IMR-90 (cell line): Measurements from ENCODE around the gene E2F3. TPM values are rescaled to one million over a fixed set of nuclear protein-coding genes. Genes with fewer than 3 reads are reported as not detected.
"Not testable (repeated sequence)": the region's sequence is repeated elsewhere in the genome, so short reads cannot be mapped to it uniquely, and the experiment has no call there.

Experiments
- ATAC-seq: fragments of 200-7000 bp; cut with Tn5 transposase; 2 replicates; pipeline ENCODE4 v1.9.1; 2020; ENCODE audit warnings: low read depth, mild to moderate bottlenecking, moderate library complexity
- BruUV-seq: library from RNA; stranded (reverse); fragments of 400-500 nt; replicated peaks from 2 replicates; lab custom pipeline; 2021; lab: Mats Ljungman, UMichigan
- CTCF ChIA-PET: fragments of 300-600 bp; formaldehyde crosslinking; extraction: SDS; loops from one replicate; lab custom pipeline; 2021; ENCODE audit warnings: antibody characterized with exemption; lab: Yijun Ruan, JAX
- POLR2A ChIA-PET: fragments of 300-600 bp; sonication (Branson Sonifier 250); formaldehyde crosslinking; loops from one replicate; lab custom pipeline; 2022; ENCODE audit warnings: antibody characterized with exemption; ENCODE audit not compliant: unreplicated experiment; lab: Charles Lee
- DNase-seq: peaks from one replicate; pipeline ENCODE4 v3.0.0; 2013
- H2AFZ ChIP-seq: replicated peaks from 2 replicates; pipeline ENCODE3; 2013; ENCODE audit warnings: low read length, mild to moderate bottlenecking; ENCODE audit not compliant: poor library complexity
- H2AK5ac ChIP-seq: 2 replicates; pipeline ENCODE4 v1.6.1; 2013; ENCODE audit warnings: low read depth, low read length, inconsistent platforms
- H2AK9ac ChIP-seq: replicated peaks from 2 replicates; pipeline ENCODE3; 2013; ENCODE audit warnings: mild to moderate bottlenecking, low read depth, low read length, moderate library complexity; ENCODE audit not compliant: poor library complexity
- H2BK120ac ChIP-seq: 2 replicates; pipeline ENCODE4 v1.6.1; 2013; ENCODE audit warnings: low read depth, low read length, inconsistent platforms
- H2BK15ac ChIP-seq: 3 replicates; pipeline ENCODE4 v1.6.1; 2013; ENCODE audit warnings: low read depth, low read length, inconsistent platforms
- H2BK20ac ChIP-seq: 2 replicates; pipeline ENCODE4 v1.6.1; 2013; ENCODE audit warnings: low read depth, mild to moderate bottlenecking, inconsistent platforms, low read length, moderate library complexity
- H2BK5ac ChIP-seq: 2 replicates; pipeline ENCODE4 v1.6.1; 2013; ENCODE audit warnings: mild to moderate bottlenecking, low read depth, low read length, inconsistent platforms; ENCODE audit not compliant: poor library complexity, severe bottlenecking
- H3K14ac ChIP-seq: replicated peaks from 2 replicates; pipeline ENCODE4 v1.6.1; 2013; ENCODE audit warnings: low read depth, low read length, inconsistent platforms
- H3K18ac ChIP-seq: 2 replicates; pipeline ENCODE4 v1.6.1; 2013; ENCODE audit warnings: low read depth, low read length, control low read depth
- H3K23ac ChIP-seq: 2 replicates; pipeline ENCODE4 v1.6.1; 2013; ENCODE audit warnings: low read depth, low read length, inconsistent platforms
- H3K27ac ChIP-seq: 2 replicates; pipeline ENCODE4 v1.5.1; 2013; ENCODE audit warnings: mild to moderate bottlenecking, control low read depth, low read length; ENCODE audit not compliant: insufficient read depth
- H3K27me3 ChIP-seq: 2 replicates; pipeline ENCODE4 v1.6.1; 2013; ENCODE audit warnings: low read length; ENCODE audit not compliant: control insufficient read depth, insufficient read depth
- H3K36me3 ChIP-seq: 2 replicates; pipeline ENCODE4 v1.6.1; 2013; ENCODE audit warnings: low read length, mixed read lengths; ENCODE audit not compliant: control insufficient read depth, insufficient read depth
- H3K4ac ChIP-seq: 2 replicates; pipeline ENCODE4 v1.6.1; 2013; ENCODE audit warnings: low read depth, low read length, inconsistent platforms
- H3K4me1 ChIP-seq: 2 replicates; pipeline ENCODE4 v1.6.1; 2013; ENCODE audit warnings: low read length, mixed read lengths; ENCODE audit not compliant: control insufficient read depth, insufficient read depth
- H3K4me2 ChIP-seq: 2 replicates; pipeline ENCODE4 v1.6.1; 2013; ENCODE audit warnings: low read depth, mild to moderate bottlenecking, control low read depth, low read length, moderate library complexity
- H3K4me3 ChIP-seq: 2 replicates; pipeline ENCODE4 v1.5.1; 2013; ENCODE audit warnings: low read depth, mild to moderate bottlenecking, control low read depth, low read length, moderate library complexity; ENCODE audit not compliant: insufficient read depth
- H3K56ac ChIP-seq: 2 replicates; pipeline ENCODE4 v1.6.1; 2013; ENCODE audit warnings: low read length, inconsistent platforms; ENCODE audit not compliant: insufficient read depth; ENCODE audit errors: extremely low read depth
- H3K79me1 ChIP-seq, 2 experiments: 2 replicates each; pipeline ENCODE4 v1.6.1; 2013; ENCODE audit warnings: low read length in 2 of 2, inconsistent platforms in 1 of 2, low read depth in 1 of 2
- H3K9ac ChIP-seq: 2 replicates; pipeline ENCODE4 v1.6.1; 2013; ENCODE audit warnings: low read depth, low read length, control low read depth
- H3K9me1 ChIP-seq: 2 replicates; pipeline ENCODE4 v1.6.1; 2013; ENCODE audit warnings: low read length, inconsistent platforms; ENCODE audit not compliant: insufficient read depth
- H3K9me3 ChIP-seq: 2 replicates; pipeline ENCODE4 v1.6.1; 2013; ENCODE audit warnings: low read length; ENCODE audit not compliant: control insufficient read depth, insufficient read depth
- H4K20me1 ChIP-seq: 2 replicates; pipeline ENCODE4 v1.6.1; 2013; ENCODE audit warnings: low read length, inconsistent platforms; ENCODE audit not compliant: insufficient read depth
- H4K5ac ChIP-seq: 2 replicates; pipeline ENCODE4 v1.6.1; 2013; ENCODE audit warnings: mild to moderate bottlenecking, low read depth, low read length, control low read depth
- H4K8ac ChIP-seq, 2 experiments: 2 replicates each; pipeline ENCODE4 v1.6.1; 2013; ENCODE audit warnings: low read depth in 2 of 2, low read length in 2 of 2, control low read depth in 1 of 2, inconsistent platforms in 1 of 2
- H4K91ac ChIP-seq: 2 replicates; pipeline ENCODE4 v1.6.1; 2013; ENCODE audit warnings: low read depth, low read length, inconsistent platforms; ENCODE audit not compliant: insufficient read depth
- WGBS, 2 experiments: methylation state at CpG; one replicate each; pipeline versions ENCODE4 v1.1.5 to v1.1.7; 2013; ENCODE audit warnings: missing lambda C conversion rate in 2 of 2; ENCODE audit not compliant: insufficient read length in 1 of 2; ENCODE audit errors: extremely low coverage in 2 of 2; 5-methylcytosine and 5-hydroxymethylcytosine counted together
- dilution Hi-C: fragments of 300-500 bp; cut with HindIII; formaldehyde crosslinking; loops from one replicate; pipeline ENCODE4 v1.14.3; 2018; ENCODE audit warnings: low sequenced_read_pairs; ENCODE audit not compliant: unreplicated experiment
- in situ Hi-C: fragments of 300-500 bp; cut with MboI; formaldehyde crosslinking; loops from 3 replicates; pipeline ENCODE4 v1.14.3; 2019; ENCODE audit warnings: low sequenced_read_pairs, inconsistent platforms, mixed read lengths
- intact Hi-C: fragments of 100-400 bp; cut with micrococcal nuclease; formaldehyde crosslinking; loops from 2 replicates; pipeline ENCODE4 v1.10.0; 2022
- polyA plus RNA-seq, 3 experiments: library from polyadenylated mRNA; depleted of rRNA; stranded (reverse); fragments of >200 nt; gene quantifications; 2 replicates each; pipeline ENCODE4 v1.2.3, GENCODE V29; 2012; ENCODE audit warnings: low replicate concordance in 1 of 3
- total RNA-seq: library from RNA; depleted of rRNA; stranded (reverse); fragments of >200 nt; gene quantifications from 2 replicates; pipeline ENCODE4 v1.2.3, GENCODE V29; 2012

Gene E2F3
- total and polyA plus RNA-seq, 2 of the 4 experiments (the other 2 are of a cell fraction): 2.3 to 8.2 TPM

GRCh38 chr6:20465616-20466015, 63.9 kb downstream of the E2F3 start:
- H3K9ac ChIP-seq, DNase-seq, intact Hi-C loops, in situ Hi-C loops, H4K8ac ChIP-seq, H2AK5ac ChIP-seq, H2BK5ac ChIP-seq, H2AK9ac ChIP-seq, H3K4me3 ChIP-seq, H2BK120ac ChIP-seq, H3K36me3 ChIP-seq, H3K27ac ChIP-seq, H3K14ac ChIP-seq, H3K56ac ChIP-seq, H4K91ac ChIP-seq, BruUV-seq, H4K5ac ChIP-seq, H2AFZ ChIP-seq, CTCF ChIA-PET, dilution Hi-C loops, H3K18ac ChIP-seq, H3K9me3 ChIP-seq, H3K27me3 ChIP-seq, H3K4ac ChIP-seq, H3K4me1 ChIP-seq, H2BK15ac ChIP-seq, H2BK20ac ChIP-seq, ATAC-seq, POLR2A ChIA-PET, H3K23ac ChIP-seq, H3K4me2 ChIP-seq: not testable (repeated sequence)
- Histone ChIP-seq H3K79me1 (peaks cover 42 to 72% of the 10 kb centered on the region in 2 experiments), H3K9me1 (peaks cover 12% of the 10 kb centered on the region), H4K20me1 (peaks cover 43% of the 10 kb centered on the region)
- no CpG with 5 or more reads among the region's 4 CpGs for WGBS, 2 experiments
